ENCODE data around the gene ARMH3.

- no peak for TF ChIP-seq SRF (IDR thresholded peaks at IDR 0.05; ENCODE audit: low read depth in 2 of 2, low read length in 2 of 2)
- no peak for TF ChIP-seq ZBTB4 (CRISPR knock-in tag; IDR thresholded peaks at IDR 0.05)
- no peak for TF ChIP-seq CTCF (IDR thresholded peaks at IDR 0.05 in 2 of 3, conservative IDR thresholded peaks at IDR 0.05 in 1 of 3; ENCODE audit: control insufficient read depth in 2 of 3, extremely low read depth in 1 of 3, insufficient read depth in 1 of 3, low read depth in 3 of 3, low read length in 3 of 3)
- no peak for TF ChIP-seq TAF1 (IDR thresholded peaks at IDR 0.05; ENCODE audit: borderline replicate concordance, low read depth, low read length)
- no peak for TF ChIP-seq BHLHE40 (IDR thresholded peaks at IDR 0.05; ENCODE audit: borderline replicate concordance in 1 of 2, low read depth in 2 of 2, low read length in 1 of 2)
- TF ChIP-seq ZBTB11 (CRISPR knock-in tag; IDR thresholded peaks at IDR 0.05), result no peak
- TF ChIP-seq CHD4 (IDR thresholded peaks at IDR 0.05), result no peak
- TF ChIP-seq POLR2A (IDR thresholded peaks at IDR 0.05; ENCODE audit: low read depth, low read length), result no peak
- TF ChIP-seq NFYB (IDR thresholded peaks at IDR 0.05; ENCODE audit: insufficient read depth, low read depth, low read length), result no peak
- TF ChIP-seq RFX5 (IDR thresholded peaks at IDR 0.05; ENCODE audit: low read depth, low read length), result no peak
- TF ChIP-seq EZH2 (IDR thresholded peaks at IDR 0.05; ENCODE audit: borderline replicate concordance, control insufficient read depth, low read depth, low read length), result no peak
These were observed 38.7 kb downstream of the ARMH3 start for GRCh38 chr10:102017295-102017694.
